HuH-7.5 (cell line): ENCODE results near the gene STK10.
"Not testable (repeated sequence)": the region's sequence is repeated elsewhere in the genome, so short reads cannot be mapped to it uniquely, and the experiment has no call there.

ENCODE experiments used
- DNase-seq: peaks from one replicate; pipeline ENCODE4 v3.0.0; 2011; ENCODE audit warnings: low spot score

STK10 gene

DNA sequence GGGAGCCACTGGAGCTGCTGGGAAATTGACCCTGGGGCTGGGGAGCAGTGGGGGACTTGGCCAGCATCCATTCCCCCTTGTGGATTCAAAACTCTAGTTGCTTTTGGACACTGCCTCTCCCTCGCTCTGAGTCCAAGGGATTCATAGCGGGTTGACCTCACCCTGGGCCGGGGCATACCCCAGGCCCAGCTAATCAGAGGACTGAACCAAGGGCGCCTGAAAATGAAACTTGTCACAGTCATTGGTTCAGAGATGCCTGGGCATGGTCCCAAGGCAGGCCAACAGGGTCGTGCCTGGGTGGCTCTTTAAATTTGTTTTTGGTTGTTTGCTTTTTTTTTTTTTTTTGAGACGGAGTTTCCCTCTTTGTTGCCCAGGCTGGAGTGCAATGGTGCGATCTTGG lies 22.6 kb downstream of the STK10 start:
- no peak for DNase-seq

DNA sequence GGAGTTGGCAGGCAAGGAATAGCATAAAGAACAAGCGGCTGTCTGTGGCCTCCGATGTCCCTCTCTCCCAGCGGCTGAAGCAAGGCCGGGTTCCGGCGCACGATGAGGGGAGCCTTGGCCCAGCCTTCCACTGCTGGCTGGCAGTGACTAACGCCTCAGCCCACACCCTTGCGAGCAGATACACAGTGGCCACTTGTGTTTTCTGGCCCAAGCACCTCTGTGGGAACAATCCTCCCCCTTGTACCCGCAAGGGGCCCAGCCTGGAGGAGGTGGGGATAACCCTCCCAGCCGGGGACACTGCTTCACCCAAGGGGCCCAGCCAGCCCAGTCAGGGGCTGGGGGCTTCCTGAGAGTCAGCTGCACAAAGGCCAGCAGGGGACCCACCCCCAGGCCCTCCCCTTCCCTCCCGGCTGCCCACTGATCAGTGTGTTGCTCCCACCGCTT lies 23.2 kb downstream of the STK10 start:
- DNase-seq: no peak

DNA sequence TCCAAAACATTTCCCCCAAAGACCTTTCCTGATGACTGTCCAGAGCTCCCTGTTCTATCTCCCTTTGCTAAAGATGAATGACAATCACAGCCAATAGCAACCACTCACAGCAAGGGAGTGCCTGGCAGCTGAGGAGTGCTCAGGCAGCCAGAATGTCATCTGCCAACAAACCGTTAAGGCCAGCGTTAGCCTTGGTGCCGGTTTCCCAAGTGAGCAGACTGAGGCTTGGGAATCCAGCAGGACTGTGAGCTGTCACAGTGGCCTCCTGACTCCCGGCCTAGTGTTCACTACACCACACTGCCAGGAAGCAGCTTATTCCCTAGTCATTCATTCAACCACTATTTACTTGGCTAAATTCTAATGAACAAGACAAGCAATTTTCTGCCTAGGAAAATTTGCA lies 24.7 kb downstream of the STK10 start:
- no peak for DNase-seq

DNA sequence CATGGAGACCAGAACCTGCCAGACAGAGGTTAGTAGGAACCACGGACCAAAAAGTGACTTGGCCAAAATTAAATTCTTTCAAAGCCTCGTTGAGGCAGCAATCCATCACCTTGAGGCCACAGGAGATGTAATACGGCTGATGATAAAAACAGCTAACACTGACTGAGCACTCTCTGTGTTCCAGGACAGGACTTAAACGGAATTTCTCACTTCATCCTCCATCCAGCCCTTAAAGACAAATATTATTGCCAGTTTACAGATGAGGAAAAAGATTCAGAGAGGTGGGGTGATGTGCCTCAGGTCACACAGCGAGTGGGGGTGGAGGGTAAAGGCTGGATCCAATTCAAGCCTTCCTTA lies 25.1 kb downstream of the STK10 start:
- no peak for DNase-seq

DNA sequence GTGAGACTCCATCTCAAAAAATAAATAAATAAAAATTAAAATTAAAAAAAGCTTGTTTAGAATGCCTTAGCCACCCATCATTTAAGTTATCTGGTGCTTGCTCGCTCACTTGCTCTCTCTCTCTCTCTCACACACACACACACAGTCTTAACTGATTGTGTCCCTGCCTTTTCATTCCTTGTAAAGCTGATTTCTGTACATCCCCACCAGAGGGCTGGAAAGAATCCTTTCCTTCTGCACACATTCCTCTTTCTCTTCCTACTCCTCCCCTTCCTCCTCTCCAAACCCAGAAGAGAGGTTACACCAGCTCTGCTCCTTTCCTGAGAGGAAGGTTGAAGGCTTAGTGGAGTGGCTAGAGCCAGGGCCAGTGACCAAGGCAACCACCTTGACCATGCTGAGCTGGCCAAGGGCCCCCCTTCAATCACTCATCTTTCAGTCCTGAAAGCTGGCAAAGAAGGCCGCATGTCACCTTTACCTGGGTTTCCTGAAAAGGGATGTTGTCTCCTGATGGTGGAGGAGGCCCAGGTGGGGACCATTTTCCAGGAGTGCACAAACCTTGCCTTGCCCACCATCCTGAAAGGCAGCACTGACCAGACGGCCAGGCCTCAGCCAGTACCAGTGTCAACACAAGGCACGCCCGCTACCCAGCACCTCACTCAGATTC lies 25.6 kb downstream of the STK10 start:
- DNase-seq: no peak

DNA sequence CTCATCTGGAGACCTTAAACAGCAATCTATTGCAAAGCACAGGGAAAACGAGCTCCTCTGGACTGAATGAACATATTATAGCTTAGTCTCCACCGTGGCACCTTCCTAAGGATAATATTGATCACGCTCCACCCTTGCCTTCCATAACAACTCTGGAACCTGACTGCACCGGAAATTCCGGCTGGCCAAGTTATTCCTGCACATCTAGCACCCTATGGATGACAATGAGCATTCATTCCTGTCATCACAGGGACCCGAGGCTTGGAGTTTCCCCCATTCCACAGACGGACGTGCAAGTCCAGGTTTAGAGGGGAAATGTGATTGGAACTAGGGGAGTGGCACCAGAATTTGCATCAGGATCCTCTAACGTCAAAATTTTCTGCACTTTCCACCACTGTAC lies 27.5 kb downstream of the STK10 start:
- DNase-seq: no peak

DNA sequence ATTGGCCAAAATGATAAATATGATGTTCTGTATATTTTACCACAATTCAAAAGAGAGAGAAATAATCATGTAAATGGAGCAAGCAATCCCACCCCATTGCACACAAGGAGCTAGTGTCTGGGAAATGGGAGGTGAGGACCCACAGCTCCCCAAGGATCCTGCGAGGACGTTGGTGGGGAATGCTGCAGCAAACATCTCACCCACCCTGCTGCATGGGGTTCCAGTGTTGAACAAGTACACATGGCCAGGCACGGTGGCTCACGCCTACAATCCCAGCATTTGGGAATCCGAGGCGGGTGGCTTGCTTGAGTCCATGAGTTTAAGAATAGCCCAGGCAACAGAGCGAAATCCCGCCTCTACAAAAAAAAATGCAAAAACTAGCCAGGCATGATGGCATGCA lies 29.0 kb downstream of the STK10 start:
- DNase-seq: no peak

DNA sequence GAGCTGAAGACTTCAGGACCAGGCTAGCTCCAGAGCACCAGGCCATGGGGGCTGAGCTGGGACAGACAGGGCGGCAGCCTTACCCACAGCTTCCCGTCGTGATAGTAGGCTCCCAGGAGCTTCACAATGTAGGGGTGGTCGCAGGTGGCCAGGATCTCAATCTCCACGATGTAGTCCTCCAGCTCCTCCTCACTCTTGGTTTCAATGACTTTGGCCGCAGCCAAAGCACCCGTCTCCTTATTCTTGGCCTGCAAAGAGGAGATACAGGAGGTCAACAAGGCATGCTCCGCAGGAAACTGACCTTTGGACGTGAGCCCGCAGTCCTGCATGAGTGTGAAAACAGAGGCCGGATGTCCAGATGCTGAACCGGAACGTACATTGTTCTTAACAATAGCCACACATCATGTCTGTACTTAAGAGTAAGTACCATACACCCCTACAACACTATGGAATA lies 31.5 kb downstream of the STK10 start:
- DNase-seq: no peak

DNA sequence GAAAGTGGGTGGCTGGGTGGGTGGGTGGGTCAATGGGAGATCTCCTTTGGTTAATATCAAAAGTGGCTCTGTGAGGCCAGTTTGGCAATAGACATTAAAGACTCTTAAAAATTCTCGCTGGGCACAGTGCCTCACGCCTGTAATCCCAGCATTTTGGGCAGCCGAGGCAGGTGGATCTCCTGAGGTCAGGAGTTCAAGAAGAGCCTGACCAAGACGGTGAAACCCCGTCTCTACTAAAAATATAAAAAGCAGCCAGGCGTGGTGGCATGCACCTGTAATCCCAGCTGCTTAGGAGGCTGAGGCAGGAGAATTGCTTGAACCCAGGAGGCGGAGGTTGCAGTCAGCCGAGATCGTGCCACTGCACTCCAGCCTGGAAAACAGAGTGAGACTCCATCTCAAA lies 32.9 kb downstream of the STK10 start:
- DNase-seq: not testable (repeated sequence)

DNA sequence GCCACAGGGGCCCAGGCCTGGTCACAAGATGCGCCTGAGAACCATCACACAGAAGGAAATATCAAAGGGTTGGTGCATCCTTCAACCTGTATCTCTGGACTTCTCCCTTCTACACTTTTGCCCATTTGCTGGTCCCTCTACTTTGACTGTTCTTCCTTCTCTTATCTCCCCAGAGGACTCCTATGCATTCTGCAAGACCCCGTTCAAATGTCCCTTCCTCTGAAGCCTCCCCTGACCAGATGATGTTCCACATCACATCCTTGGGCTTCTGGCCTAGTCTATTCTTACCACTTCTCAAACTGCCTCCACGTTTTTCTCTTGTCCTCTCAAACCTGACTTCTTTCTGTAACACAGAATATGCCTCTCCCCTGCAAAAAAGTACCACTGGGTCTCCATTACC lies 34.3 kb downstream of the STK10 start:
- no peak for DNase-seq

DNA sequence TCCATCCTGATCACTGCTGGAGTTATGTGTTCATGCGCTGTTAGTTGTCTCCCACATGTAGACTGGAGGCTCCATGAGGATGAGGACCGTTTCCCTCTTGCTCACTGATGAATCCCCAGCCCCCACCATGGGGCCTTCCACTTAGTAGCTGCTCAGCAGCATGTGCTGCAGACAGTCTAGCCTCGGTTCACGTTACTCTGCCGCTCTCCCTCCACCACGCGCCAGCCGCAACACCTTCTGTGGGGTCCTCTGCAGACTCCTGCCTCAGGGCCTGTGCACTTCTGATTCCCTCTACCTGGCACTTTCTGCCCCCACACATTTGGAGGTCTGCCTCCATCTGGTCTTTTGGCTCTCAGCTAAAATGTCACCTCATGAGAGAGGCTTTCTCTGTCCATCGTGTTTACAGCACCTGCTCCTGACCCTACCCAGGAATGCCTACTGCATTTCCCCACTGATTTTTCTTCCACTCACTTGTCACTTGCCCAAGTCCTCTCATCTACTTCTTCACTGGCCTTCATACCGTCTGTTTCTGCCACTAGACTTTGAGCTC lies 36.3 kb downstream of the STK10 start:
- DNase-seq: no peak

DNA sequence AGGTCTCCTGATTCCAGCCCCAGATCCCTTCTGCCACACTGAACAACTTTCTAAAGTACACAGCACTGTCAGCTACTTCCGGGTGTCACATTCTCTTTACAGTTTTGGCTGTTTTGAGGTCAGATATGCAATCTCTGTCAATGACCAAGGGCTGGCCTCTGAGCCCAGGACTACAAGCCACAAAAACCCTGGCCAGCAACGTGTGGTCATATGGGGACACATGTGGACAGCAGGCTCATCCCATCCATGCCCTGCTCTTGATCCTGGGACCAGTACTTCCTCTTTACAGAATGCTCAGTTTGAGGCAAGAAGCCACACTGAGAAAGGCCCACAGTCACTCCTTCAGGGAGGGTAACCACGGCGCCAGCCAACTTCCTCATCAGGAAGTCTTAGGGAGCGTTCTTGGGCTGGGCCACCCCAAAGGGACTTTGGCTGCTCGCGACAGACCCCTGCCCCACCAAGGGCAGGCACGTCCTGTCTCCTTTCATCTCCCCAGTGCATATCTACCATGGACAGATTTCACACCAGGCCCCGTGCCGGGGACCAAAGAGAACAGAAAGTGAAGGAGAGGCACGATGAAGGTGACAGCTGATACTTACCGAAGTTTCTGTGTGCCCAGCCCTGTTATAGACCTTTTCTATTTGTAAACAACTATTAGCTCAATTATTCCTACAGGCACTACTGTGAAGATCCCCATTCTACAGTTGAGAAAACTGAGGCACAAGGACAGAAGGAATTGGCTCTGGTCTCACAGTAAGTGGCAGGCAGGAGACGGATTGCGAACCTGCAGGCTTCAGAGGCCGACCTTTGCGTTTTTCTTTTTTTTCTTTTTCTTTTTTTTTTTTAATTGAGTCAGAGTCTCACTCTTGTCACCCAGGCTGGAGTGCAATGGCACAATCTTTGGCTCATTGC lies 37.3 kb downstream of the STK10 start:
- DNase-seq: no peak

DNA sequence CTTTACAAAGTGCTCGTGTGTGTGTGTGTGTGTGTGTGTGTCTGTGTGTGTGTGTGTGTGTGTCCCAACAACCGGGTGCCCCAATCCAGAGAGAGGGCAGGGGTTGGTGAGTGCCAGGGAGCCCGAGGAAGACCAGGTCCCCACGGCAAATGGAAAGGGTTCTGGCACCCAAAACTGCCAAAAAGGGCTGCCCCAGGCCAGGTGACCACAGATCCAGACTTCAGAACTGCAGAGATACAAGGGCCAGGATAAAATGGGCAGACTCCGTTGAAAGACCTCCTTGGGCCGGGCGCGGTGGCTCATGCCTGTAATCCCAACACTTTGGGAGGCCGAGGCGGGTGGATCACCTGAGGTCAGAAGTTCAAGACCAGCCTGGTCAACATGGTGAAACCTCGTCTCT lies 38.5 kb downstream of the STK10 start:
- not testable (repeated sequence) for DNase-seq

DNA sequence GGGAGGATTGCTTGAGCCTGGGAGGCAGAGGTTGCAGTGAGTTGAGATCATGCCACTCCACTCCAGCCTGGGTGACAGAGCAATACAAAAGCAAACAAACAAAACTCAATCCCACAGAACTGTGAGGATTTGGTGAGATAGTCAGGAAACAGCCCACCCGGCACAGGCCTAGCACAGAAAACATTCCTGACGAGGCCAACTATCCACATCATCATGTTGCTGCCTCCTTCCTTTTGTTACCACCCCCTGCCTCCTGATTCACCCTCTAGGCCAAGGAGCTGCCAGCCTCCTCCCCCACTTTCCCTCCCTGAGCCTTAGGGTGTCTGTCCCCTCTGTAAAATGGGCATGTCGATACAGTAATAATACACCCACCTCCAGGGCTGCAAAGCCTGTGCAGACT lies 39.0 kb downstream of the STK10 start:
- no peak for DNase-seq

DNA sequence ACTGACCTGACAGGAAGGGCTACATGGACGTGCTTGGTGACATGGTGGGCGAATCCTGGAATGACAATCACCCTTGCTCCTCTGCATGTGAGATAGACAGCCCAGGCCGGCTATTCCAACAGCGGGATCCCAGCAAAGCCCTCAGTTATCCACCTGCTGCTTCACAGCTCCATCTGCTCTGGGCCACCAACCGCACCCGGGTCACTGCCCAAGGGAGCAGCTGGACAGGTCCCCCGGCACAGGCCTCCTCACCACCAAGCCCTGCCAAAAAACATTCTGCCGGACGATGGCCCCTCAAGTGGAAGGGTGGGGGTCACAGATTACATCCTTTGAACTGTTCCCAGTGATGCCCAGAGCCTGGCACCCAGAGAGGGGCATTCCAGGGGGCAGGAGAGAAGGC lies 39.6 kb downstream of the STK10 start:
- DNase-seq: no peak

DNA sequence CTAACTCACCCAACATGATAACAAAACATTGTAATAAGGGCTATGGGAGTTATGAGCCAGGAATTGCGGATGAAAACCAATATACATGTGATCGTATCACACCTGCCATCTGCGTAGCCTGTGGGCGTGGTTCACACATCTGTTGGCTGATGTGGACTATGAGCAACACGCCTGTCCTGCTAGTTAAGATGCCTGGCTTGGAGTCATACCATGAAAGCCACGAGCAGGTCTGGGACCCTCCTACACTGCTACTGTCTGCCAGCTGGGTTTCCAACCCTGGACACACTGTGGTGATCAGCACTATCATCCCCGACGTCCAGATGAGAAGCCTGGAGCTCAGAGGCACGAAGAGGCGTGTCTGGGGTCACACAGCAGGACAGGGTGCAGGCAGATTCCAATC lies 40.2 kb downstream of the STK10 start:
- DNase-seq: no peak

DNA sequence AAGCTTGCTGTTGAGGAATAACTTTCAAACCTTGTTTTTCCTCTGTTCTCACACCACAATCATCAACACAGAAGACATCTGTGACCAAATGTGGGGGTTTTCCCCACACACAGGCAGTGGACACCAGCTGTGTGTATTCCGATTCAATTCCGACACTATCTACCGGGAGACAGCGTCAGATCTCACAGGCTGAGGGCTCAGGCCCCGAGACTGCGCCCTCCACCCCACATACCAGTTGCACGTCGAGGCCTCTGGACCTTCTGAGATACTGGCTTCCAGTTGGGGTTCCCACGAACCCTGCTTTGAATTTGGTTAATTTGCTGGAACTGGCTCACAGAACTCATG lies 41.3 kb downstream of the STK10 start:
- no peak for DNase-seq

DNA sequence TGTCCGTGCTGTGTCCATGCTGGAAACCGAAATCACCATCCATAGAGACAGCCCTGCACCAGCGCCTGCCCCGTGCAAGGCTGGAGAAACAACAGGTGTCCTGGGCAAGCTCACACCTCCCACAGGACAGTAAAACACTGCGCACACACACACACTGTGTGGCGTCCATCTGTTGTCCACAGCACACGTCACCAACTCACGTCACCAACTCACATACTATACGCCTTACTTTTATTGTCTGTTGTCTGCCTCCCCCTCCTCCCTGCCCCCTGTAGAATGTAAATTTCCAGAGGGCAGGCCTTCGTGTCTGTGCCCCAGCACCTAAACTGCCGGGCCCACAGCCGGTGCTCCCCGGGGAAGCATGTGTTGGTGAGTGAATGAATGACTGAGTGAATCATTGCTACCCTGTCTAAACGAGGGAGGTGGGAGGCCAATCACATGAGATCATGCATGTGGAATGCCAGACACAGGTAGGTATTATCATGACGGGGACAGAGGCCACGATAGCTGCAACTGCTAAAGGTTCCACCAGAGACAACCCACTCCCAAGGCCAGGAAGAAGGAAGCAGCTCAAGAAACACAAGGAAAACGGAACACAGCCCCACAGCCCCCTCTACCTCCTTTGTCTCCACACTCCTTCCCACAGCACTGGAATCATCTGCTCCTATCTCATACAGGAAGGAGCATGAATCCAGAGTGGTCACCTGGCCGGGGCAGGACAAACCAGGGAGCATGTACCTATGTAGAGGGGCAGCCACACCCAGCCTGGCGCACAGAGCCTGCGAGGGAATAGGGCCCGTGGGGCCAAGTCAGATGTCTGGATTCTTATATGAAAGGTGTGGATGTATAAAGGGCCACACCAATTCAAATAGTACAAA lies 41.9 kb downstream of the STK10 start:
- no peak for DNase-seq

DNA sequence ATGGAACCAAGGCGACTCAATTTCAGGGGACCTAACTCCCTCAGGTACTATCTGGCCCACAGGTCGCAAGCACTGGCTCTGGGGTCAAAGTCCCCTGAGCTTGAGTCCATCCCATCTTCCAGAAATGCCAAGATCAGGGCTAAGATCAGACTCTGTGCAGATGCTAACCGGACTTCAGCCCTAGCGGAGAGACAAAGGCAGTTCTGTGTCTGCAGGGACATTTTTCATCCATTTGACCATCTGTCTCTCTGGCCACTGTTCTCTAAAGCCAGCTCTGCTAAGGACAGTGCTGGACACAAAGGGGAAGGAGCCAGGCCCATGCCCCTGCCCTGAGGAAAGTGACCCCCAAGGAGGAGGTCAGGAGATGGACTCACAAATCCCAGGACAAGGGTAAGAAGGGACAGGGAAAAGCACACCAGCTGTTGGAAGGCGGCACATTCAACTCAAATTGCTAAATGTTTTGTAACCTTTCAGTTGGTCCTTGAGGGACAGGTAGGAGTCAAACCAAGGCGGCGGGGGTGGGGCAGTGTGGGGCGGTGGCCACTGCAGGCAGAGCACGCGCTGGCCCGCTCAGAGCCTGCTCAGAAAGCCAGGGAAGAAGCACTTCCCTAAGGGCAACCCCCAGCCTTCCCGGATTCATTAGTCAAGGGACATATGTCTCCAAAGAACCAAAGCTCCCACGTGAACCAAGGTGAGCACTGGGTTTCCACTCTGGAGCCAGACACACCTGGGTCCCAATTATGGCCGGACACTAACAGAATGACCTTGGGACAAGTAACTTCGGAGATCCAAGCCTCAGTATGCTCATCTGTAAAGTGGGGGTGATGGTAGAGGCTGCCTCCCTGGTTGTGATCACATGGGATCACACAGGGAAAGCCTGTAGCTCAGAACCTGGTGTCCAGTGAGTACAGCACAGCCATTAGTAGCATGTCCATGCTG lies 42.8 kb downstream of the STK10 start:
- no peak for DNase-seq

DNA sequence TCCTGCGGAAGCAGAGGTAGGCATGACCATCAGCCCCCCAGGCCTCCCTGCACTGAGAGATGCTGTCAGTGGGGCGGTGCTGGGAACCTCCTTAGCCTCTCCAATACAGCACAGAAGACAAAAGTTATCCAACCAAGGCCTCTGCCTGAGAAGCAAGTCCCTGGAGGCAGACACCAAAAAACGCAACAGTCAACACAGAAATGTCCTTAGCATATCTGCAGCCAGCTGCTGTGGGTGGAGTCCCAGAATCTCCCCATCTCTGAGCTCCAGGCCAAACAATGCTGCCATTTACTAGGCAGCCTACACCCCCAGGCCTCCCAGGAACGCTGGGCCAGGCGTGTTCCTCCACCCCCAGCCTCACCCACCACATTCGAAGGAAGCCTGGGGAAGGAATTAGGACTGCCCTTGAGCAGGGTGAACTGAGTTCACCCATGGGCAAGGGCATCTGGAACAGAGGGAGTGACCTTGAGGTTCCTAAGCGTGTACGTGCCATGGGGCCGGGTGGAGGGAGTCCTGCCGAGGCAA lies 43.7 kb downstream of the STK10 start:
- DNase-seq: no peak

DNA sequence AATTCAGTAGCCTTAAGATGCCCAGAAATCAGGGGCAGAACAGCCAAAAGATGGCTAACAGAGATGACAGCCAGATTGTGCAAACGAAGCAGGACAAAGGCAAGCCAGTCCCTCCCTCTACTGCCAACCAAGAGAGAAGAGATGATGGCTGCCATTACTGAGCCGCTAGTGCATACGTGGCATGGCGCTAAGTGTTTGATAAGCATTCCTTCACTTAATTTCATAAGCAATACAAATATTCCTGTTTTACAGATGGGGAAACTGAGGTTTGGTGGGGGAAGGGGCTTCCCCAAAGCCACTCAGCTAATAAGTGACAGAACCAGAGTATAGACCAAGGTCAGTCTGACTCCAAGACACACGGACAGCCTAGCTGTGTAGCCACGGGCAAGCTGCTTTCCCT lies 44.1 kb downstream of the STK10 start:
- no peak for DNase-seq
